ENCODE results near the gene GOSR2.

- no peak for TF ChIP-seq TEAD4 (IDR thresholded peaks at IDR 0.05; ENCODE audit: low read depth, low read length)
- TF ChIP-seq CTCF (IDR thresholded peaks at IDR 0.05; ENCODE audit: control extremely low read depth in 1 of 3, insufficient read depth in 1 of 3, low read depth in 1 of 3, low read length in 3 of 3): no peak
- no peak for TF ChIP-seq SUZ12 (IDR thresholded peaks at IDR 0.05; ENCODE audit: low read length)
- no peak for TF ChIP-seq EP300 (IDR thresholded peaks at IDR 0.05; ENCODE audit: borderline replicate concordance in 1 of 2, low read depth in 2 of 2, low read length in 2 of 2)
- no peak for TF ChIP-seq RFX5 (IDR thresholded peaks at IDR 0.05; ENCODE audit: borderline replicate concordance, low read depth, low read length)
Measured at GRCh38 chr17:46947216-46947615, 24.3 kb downstream of the GOSR2 start.
